ENCODE data around the gene DISC1.

DISC1 gene

GRCh38 chr1:232066521-232066920 lies 439.9 kb downstream of the DISC1 start:
- no peak for DNase-seq (ENCODE audit: low read depth in 2 of 3, low spot score in 2 of 3)

DNA sequence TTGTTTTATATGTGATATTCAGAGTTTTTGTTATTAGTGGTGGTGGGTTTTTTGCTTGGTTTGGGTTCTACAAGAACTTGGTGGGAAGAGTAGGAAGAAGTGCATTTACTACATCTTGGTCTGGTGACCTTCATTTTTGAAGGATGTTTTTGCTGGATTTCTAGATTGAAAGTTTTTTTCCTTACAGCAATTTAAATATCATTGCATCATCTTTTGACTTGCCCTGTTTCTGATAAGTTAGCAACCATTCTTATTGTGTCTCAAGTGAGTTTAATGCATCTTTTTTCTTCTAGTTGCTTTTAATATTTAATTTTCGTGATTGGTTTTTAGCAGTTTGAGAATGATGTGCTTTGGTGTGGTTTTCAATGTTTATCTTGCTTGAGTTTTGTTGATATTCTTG lies 447.7 kb downstream of the DISC1 start:
- no peak for DNase-seq (ENCODE audit: low read depth in 2 of 3, low spot score in 2 of 3)

DNA sequence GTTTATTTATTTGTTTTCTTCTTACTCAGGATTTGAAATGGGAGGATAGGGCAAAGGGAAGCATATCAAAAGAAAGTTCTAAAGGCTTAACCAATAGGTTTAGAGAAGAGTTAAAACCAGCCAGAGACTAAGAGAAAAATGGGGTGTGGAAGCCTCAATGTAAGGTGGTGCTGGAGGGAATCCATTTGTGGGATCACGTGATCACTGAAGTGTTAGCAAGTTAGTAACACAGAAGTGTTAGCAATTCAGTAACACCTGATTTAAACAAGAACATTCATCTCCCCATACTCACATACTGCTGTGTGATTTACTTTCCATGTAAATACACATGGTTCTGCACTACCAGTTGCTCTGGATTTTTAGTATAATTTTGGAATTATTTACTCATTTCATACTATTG lies 451.2 kb downstream of the DISC1 start:
- DNase-seq (ENCODE audit: low read depth in 2 of 3, low spot score in 2 of 3), result no peak

DNA sequence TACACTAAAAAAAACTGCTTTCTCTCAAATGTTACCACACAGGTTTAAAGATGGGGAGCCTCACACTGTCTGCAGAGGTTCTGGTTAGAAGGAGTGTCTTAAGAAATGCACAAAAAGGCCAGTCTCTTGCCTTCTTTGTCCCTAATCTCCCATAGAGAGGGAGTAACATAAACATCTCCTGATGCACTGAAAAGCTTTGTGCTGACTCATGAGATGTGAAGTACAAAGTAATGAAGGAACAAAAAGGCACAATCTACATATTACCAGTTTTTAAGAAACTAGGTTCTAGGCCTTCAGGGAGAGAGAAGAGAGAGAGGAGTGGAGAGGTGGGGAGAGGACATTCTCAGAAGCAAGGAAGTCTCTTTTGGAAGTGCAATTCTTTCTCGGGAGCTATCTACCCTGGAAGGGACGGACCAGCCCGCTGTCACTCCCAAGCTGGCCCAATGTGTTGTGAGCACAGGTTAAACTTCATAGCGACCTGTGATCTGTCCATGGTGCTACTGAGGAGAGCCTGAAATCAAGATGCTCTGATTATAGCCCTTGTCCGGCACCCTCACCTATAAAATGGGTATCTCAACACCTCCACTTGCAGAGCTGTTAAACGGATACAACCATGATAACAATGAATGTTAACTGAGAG lies 458.1 kb downstream of the DISC1 start:
- DNase-seq (ENCODE audit: low read depth in 2 of 3, low spot score in 2 of 3), result no peak

DNA sequence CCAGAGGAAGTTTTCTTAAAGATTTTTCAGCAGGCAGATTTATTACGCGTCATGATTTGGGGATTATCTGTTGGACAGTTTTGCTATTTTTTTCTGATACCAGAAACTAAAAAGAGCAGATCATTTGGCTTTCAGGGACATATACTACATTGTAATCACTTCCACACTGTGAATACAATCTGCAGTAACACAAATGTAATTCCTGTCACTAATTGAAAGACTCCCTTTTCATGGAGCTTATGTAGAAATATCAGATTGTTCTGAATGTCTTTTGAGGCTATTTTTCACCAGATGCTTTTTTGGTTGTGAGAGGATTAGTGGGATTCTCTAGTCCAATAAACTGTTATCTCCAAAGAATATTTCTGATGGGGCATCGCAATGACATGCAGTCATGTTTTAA lies 464.2 kb downstream of the DISC1 start:
- no peak for DNase-seq (ENCODE audit: low read depth in 2 of 3, low spot score in 2 of 3)
